ENCODE measurements around the gene GNAZ. TPM values are rescaled to one million over a fixed set of nuclear protein-coding genes. Genes with fewer than 3 reads are reported as not detected.

GNAZ gene
- total and polyA plus RNA-seq, 12 donors: 1.3 to 4.2 (median 2.3) TPM

GRCh38 chr22:23112472-23113012 lies 42.2 kb downstream of the GNAZ start:
- TF ChIP-seq CTCF (IDR thresholded peaks at IDR 0.05): no peak

GRCh38 chr22:23113067-23113846 lies 42.9 kb downstream of the GNAZ start:
- DNase-seq (peak; percentile 18 to 41), ATAC-seq (peak in 4 of 8 donors; percentile 26 to 50 (median 45))
- Histone ChIP-seq H3K4me3 (no peak overlapping the region), H3K9me3 (no peaks in the 10 kb centered on the region), H3K27ac (no peak overlapping the region), H3K4me1 (peaks cover 0 to 43% (median 17%) of the 10 kb centered on the region in 9 donors), H3K36me3 (no peaks in the 10 kb centered on the region), H3K27me3 (peaks cover 0 to 5% (median 0%) of the 10 kb centered on the region in 7 donors)
- WGBS, 2 donors: 53 to 58% methylated on average over 14 of the region's 14 CpGs
- intact Hi-C loops (cut with DNase I): loop anchor here in 2 of 10 donors (5.0 to 10.0 kb wide), 2 partner anchors 78 to 136 kb away; no protein-coding TSS in a partner anchor
- TF ChIP-seq CTCF (IDR thresholded peaks at IDR 0.05): no peak

More at GRCh38 chr22:23112472-23113012, 42.2 kb downstream of the GNAZ start:
- peaks cover 0 to 36% (median 14%) of the 10 kb centered on the region in 9 donors for H3K4me1 ChIP-seq
- ATAC-seq (no peak), DNase-seq (no peak)
- peaks cover 0 to 5% (median 0%) of the 10 kb centered on the region in 7 donors for H3K27me3 ChIP-seq
- H3K36me3 ChIP-seq: no peaks in the 10 kb centered on the region
- intact Hi-C loops (cut with DNase I): loop anchor here in 2 of 10 donors (5.0 to 10.0 kb wide), 2 partner anchors 78 to 135 kb away; no protein-coding TSS in a partner anchor
- H3K9me3 ChIP-seq: no peaks in the 10 kb centered on the region
- H3K4me3 ChIP-seq: no peak overlapping the region
- H3K27ac ChIP-seq: no peak overlapping the region
- WGBS, 2 donors: 93% methylated on average over 9 of the region's 9 CpGs

DNA sequence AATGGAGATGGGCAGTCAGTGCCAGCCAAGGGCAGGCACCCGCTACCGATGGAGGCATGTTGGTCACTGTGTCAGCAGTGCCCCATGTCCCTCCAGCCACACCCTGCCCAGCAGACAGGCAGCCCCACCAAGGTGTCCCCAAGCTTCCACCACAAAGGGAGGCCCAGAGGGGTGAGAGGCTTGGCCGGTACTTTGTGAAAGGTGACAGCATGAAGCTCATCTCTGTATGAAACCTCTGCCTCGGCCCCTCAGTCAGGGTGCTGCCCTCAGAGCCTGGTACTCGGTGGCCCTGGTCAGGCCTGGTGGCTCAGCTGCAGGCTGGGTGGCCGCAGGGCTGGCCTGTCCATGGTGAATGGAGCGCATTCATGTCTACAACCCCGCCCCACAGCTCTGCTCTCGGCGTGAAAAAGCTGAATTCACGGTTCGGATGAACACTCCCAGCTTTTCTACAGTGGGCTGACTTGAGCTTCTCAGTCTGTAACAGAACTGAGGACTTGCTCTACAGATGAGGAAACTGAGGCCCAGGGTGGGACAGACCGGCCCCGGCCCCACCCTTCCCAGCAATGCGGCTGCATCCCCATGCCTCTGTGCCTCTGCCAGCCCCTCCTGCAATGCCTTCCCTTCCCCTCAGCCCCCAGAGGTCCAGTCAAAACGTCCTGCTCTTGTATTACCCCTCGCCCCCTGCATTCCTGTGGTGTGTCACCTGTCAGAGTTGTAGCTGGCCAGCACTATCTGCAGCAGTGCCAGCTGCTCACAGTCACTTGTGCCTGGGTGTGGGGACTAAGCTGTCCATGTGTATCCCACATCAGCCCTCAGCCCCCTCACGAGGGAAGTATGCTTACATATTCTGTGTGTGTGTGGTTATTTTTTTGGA lies 43.8 kb downstream of the GNAZ start:
- intact Hi-C loops (cut with DNase I): loop anchor here in 2 of 10 donors (5.0 to 10.0 kb wide), 2 partner anchors 79 to 137 kb away; no protein-coding TSS in a partner anchor
- no peak for DNase-seq
- no peak overlapping the region for H3K4me3 ChIP-seq

More for the DNA sequence above, 43.8 kb downstream of the GNAZ start:
- no peaks in the 10 kb centered on the region for H3K9me3 ChIP-seq
- H3K36me3 ChIP-seq: no peaks in the 10 kb centered on the region
- peaks cover 0 to 45% (median 17%) of the 10 kb centered on the region in 9 donors for H3K4me1 ChIP-seq
- 80 to 83% methylated on average over 18 of the region's 18 CpGs for WGBS, 2 donors
- peak in 1 of 8 donors; percentile 6 for ATAC-seq
- H3K27ac ChIP-seq: no peak overlapping the region
- TF ChIP-seq CTCF (IDR thresholded peaks at IDR 0.05): no peak
- H3K27me3 ChIP-seq: peaks cover 0 to 5% (median 0%) of the 10 kb centered on the region in 7 donors
